Measurements from ENCODE around the gene CHMP6. TPM values are rescaled to one million over a fixed set of nuclear protein-coding genes. Genes with fewer than 3 reads are reported as not detected.

The CHMP6 gene
- total RNA-seq, 1 experiment from 2014 or later, result 22.0 TPM

DNA sequence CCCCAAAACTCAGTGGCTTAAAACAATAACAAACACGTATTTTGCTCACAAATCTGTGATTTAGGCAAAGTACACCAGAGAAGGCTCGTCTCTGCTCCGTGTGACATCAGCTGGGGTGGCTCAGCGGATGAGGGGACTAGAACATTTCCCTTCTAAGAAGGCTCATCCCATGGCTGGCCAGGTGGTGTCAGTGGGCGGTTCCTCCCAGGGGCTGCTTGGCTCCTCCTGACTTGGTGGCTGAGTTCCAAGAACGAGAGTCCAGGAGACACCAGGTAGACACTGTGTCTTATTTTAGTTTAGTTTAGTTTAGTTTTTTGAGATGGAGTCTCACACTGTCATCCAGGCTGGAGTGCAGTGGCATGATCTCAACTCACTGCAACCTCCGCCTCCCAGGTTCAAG lies 5.6 kb upstream of the CHMP6 start:
- Histone ChIP-seq H3K9ac (ENCODE audit: low read length) (no peak overlapping the region), H3K9me2 (ENCODE audit: insufficient read depth) (no peaks in the 10 kb centered on the region), H3K4me1 (ENCODE audit: control insufficient read depth in 1 of 2, insufficient read depth in 2 of 2, low read length in 2 of 2) (peaks cover 40 to 53% of the 10 kb centered on the region in 2 experiments), H4K20me1 (ENCODE audit: insufficient read depth) (no peaks in the 10 kb centered on the region), H2AFZ (ENCODE audit: low read depth, low read length, poor library complexity, severe bottlenecking) (no peak overlapping the region), H3K27me3 (ENCODE audit: insufficient read depth, low read length) (no peaks in the 10 kb centered on the region), H3K4me3 (replicated peaks in 1 of 2; ENCODE audit: low read depth in 1 of 2, low read length in 2 of 2) (no peak overlapping the region), H3K4me2 (ENCODE audit: low read length) (no peak overlapping the region), H3K9me3 (ENCODE audit: control insufficient read depth in 1 of 2, insufficient read depth in 1 of 2, low read depth in 1 of 2, low read length in 2 of 2) (no peaks in the 10 kb centered on the region), H3K36me3 (ENCODE audit: control insufficient read depth in 1 of 2, insufficient read depth in 2 of 2, low read length in 2 of 2) (no peaks in the 10 kb centered on the region), H3K27ac (ENCODE audit: low read depth, low read length) (no peak overlapping the region), H3K79me2 (ENCODE audit: insufficient read depth, low read length) (no peaks in the 10 kb centered on the region)
- ATAC-seq (no peak), DNase-seq (ENCODE audit: low read depth, low spot score) (no peak)
- ChIA-PET CTCF (no interaction called here), POLR2A (no interaction called here), RAD21 (ENCODE audit: low non-redundant PET in 1 of 2, low total read pairs in 2 of 2, uncharacterized antibody in 2 of 2, unreplicated experiment in 2 of 2) (interaction anchor here in 1 of 2 experiments (0.7 kb wide), 1 partner anchor 884 kb away, joined by 3 read pairs; no protein-coding TSS in a partner anchor)
- intact Hi-C loops (cut with micrococcal nuclease), result loop anchor here (10.0 kb wide), 2 partner anchors 239 to 411 kb away; partner anchors contain the start of gene CEP131
- no TSS peak for BruUV-seq (replicated peaks)
- no peak for TF ChIP-seq TCF7L2 (IDR thresholded peaks at IDR 0.05; ENCODE audit: borderline replicate concordance, extremely low read depth, insufficient read depth, insufficient read length)
- TF ChIP-seq ELF1 (IDR thresholded peaks at IDR 0.05; ENCODE audit: borderline replicate concordance, low read depth), result no peak
- TF ChIP-seq, protein P1, sequence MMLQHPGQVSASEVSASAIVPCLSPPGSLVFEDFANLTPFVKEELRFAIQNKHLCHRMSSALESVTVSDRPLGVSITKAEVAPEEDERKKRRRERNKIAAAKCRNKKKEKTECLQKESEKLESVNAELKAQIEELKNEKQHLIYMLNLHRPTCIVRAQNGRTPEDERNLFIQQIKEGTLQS (IDR thresholded peaks at IDR 0.05), result no peak
- TF ChIP-seq, protein P2, sequence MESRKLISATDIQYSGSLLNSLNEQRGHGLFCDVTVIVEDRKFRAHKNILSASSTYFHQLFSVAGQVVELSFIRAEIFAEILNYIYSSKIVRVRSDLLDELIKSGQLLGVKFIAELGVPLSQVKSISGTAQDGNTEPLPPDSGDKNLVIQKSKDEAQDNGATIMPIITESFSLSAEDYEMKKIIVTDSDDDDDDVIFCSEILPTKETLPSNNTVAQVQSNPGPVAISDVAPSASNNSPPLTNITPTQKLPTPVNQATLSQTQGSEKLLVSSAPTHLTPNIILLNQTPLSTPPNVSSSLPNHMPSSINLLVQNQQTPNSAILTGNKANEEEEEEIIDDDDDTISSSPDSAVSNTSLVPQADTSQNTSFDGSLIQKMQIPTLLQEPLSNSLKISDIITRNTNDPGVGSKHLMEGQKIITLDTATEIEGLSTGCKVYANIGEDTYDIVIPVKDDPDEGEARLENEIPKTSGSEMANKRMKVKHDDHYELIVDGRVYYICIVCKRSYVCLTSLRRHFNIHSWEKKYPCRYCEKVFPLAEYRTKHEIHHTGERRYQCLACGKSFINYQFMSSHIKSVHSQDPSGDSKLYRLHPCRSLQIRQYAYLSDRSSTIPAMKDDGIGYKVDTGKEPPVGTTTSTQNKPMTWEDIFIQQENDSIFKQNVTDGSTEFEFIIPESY (IDR thresholded peaks at IDR 0.05; ENCODE audit: extremely low read depth, insufficient replicate concordance, low read length), result no peak
- no peak for TF ChIP-seq CEBPB (IDR thresholded peaks at IDR 0.05; ENCODE audit: low read depth)
- TF ChIP-seq SP1 (IDR thresholded peaks at IDR 0.05; ENCODE audit: low read depth), result no peak
- no peak for TF ChIP-seq EGR1 (IDR thresholded peaks at IDR 0.05; ENCODE audit: low read depth)
- TF ChIP-seq ZNF274 (IDR thresholded peaks at IDR 0.05; ENCODE audit: low read depth, low read length), result no peak
- TF ChIP-seq, protein P3, sequence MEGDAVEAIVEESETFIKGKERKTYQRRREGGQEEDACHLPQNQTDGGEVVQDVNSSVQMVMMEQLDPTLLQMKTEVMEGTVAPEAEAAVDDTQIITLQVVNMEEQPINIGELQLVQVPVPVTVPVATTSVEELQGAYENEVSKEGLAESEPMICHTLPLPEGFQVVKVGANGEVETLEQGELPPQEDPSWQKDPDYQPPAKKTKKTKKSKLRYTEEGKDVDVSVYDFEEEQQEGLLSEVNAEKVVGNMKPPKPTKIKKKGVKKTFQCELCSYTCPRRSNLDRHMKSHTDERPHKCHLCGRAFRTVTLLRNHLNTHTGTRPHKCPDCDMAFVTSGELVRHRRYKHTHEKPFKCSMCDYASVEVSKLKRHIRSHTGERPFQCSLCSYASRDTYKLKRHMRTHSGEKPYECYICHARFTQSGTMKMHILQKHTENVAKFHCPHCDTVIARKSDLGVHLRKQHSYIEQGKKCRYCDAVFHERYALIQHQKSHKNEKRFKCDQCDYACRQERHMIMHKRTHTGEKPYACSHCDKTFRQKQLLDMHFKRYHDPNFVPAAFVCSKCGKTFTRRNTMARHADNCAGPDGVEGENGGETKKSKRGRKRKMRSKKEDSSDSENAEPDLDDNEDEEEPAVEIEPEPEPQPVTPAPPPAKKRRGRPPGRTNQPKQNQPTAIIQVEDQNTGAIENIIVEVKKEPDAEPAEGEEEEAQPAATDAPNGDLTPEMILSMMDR (IDR thresholded peaks at IDR 0.05 in 2 of 3, conservative IDR thresholded peaks at IDR 0.05 in 1 of 3; ENCODE audit: borderline replicate concordance in 1 of 3, insufficient read depth in 1 of 3, low read depth in 2 of 3, low read length in 2 of 3), result no peak
- TF ChIP-seq SRF (IDR thresholded peaks at IDR 0.05; ENCODE audit: low read depth), result no peak
- TF ChIP-seq CBX3 (IDR thresholded peaks at IDR 0.05; ENCODE audit: low read depth), result no peak
- no peak for TF ChIP-seq ZFX (IDR thresholded peaks at IDR 0.05)
- TF ChIP-seq, protein P4, sequence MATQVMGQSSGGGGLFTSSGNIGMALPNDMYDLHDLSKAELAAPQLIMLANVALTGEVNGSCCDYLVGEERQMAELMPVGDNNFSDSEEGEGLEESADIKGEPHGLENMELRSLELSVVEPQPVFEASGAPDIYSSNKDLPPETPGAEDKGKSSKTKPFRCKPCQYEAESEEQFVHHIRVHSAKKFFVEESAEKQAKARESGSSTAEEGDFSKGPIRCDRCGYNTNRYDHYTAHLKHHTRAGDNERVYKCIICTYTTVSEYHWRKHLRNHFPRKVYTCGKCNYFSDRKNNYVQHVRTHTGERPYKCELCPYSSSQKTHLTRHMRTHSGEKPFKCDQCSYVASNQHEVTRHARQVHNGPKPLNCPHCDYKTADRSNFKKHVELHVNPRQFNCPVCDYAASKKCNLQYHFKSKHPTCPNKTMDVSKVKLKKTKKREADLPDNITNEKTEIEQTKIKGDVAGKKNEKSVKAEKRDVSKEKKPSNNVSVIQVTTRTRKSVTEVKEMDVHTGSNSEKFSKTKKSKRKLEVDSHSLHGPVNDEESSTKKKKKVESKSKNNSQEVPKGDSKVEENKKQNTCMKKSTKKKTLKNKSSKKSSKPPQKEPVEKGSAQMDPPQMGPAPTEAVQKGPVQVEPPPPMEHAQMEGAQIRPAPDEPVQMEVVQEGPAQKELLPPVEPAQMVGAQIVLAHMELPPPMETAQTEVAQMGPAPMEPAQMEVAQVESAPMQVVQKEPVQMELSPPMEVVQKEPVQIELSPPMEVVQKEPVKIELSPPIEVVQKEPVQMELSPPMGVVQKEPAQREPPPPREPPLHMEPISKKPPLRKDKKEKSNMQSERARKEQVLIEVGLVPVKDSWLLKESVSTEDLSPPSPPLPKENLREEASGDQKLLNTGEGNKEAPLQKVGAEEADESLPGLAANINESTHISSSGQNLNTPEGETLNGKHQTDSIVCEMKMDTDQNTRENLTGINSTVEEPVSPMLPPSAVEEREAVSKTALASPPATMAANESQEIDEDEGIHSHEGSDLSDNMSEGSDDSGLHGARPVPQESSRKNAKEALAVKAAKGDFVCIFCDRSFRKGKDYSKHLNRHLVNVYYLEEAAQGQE (IDR thresholded peaks at IDR 0.05; ENCODE audit: low read depth), result no peak
- TF ChIP-seq JUND (IDR thresholded peaks at IDR 0.05), result no peak
